ENCODE results near the gene STPG2. TPM values are rescaled to one million over a fixed set of nuclear protein-coding genes. Genes with fewer than 3 reads are reported as not detected.

STPG2 gene
- total and polyA plus RNA-seq, 2 of the 4 experiments (the other 2 are of a cell fraction) = not detected

DNA sequence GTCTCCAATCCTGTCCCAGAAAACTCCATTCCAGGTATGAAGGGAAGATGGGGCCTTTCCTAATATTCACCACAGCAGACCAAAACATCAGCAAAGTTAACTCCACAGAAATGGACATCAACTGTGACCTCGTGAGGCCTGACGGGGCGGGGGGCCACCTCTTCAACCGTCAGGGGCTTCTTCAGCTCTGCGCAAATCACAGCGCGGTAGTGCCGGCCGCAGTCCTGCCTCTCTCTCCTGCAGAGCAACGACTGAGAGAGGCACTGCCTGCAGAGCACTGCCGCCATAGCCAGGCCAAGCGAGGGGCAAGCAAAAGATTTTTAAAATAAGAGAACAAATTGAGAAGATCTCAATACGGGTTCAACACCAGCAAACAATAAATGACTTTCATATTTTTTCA lies 226.2 kb downstream of the STPG2 start:
- BruUV-seq (replicated peaks) = no TSS peak
- H4K91ac ChIP-seq (ENCODE audit: insufficient read depth, low read depth, low read length) = no peak overlapping the region
- POLR2A ChIA-PET (ENCODE audit: unreplicated experiment) = no interaction called here

More for the DNA sequence above, 226.2 kb downstream of the STPG2 start:
- CTCF ChIA-PET = no interaction called here
- dilution Hi-C loops (cut with HindIII; ENCODE audit: low sequenced_read_pairs, unreplicated experiment) = no loop called here
- no peak overlapping the region for H3K4ac ChIP-seq (ENCODE audit: low read depth, low read length)
- in situ Hi-C loops (cut with MboI; ENCODE audit: low sequenced_read_pairs) = no loop called here
- TF ChIP-seq MXI1 (IDR thresholded peaks at IDR 0.05; ENCODE audit: borderline replicate concordance, low read depth, low read length) = no peak
- TF ChIP-seq, protein P1, sequence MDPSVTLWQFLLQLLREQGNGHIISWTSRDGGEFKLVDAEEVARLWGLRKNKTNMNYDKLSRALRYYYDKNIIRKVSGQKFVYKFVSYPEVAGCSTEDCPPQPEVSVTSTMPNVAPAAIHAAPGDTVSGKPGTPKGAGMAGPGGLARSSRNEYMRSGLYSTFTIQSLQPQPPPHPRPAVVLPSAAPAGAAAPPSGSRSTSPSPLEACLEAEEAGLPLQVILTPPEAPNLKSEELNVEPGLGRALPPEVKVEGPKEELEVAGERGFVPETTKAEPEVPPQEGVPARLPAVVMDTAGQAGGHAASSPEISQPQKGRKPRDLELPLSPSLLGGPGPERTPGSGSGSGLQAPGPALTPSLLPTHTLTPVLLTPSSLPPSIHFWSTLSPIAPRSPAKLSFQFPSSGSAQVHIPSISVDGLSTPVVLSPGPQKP (IDR thresholded peaks at IDR 0.05; ENCODE audit: borderline replicate concordance, low read depth, low read length) = no peak
- TF ChIP-seq MAZ (IDR thresholded peaks at IDR 0.05; ENCODE audit: borderline replicate concordance, low read depth, low read length) = no peak
- TF ChIP-seq, protein P2, sequence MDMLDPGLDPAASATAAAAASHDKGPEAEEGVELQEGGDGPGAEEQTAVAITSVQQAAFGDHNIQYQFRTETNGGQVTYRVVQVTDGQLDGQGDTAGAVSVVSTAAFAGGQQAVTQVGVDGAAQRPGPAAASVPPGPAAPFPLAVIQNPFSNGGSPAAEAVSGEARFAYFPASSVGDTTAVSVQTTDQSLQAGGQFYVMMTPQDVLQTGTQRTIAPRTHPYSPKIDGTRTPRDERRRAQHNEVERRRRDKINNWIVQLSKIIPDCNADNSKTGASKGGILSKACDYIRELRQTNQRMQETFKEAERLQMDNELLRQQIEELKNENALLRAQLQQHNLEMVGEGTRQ (IDR thresholded peaks at IDR 0.05; ENCODE audit: low read depth, low read length) = no peak
- no peak for TF ChIP-seq CEBPB (IDR thresholded peaks at IDR 0.05; ENCODE audit: low read depth, low read length)
- no peak for TF ChIP-seq RCOR1 (IDR thresholded peaks at IDR 0.05; ENCODE audit: insufficient replicate concordance, low read length)
- TF ChIP-seq POLR2A (IDR thresholded peaks at IDR 0.05; ENCODE audit: low read depth, low read length) = no peak
- no peak for TF ChIP-seq FOS (IDR thresholded peaks at IDR 0.05; ENCODE audit: low read depth, low read length)
- no peak for TF ChIP-seq MAFK (IDR thresholded peaks at IDR 0.05; ENCODE audit: low read depth, low read length)
- no peak overlapping the region for H3K9ac ChIP-seq (ENCODE audit: low read depth, low read length)
- no peak overlapping the region for H2BK5ac ChIP-seq (ENCODE audit: low read depth, low read length, poor library complexity, severe bottlenecking)
- H3K18ac ChIP-seq (ENCODE audit: low read depth, low read length) = no peak overlapping the region
- H2BK15ac ChIP-seq (ENCODE audit: low read depth, low read length) = no peak overlapping the region
- H2AK9ac ChIP-seq (replicated peaks; ENCODE audit: low read depth, low read length, poor library complexity) = no peak overlapping the region
- no peaks in the 10 kb centered on the region for H4K20me1 ChIP-seq (ENCODE audit: insufficient read depth, low read length)
- H3K9me1 ChIP-seq (ENCODE audit: insufficient read depth, low read length) = no peaks in the 10 kb centered on the region
- H3K4me3 ChIP-seq (ENCODE audit: insufficient read depth, low read depth, low read length) = no peak overlapping the region
- no peaks in the 10 kb centered on the region for H3K27me3 ChIP-seq (ENCODE audit: control insufficient read depth, insufficient read depth, low read length)
- no peaks in the 10 kb centered on the region for H3K79me1 ChIP-seq (ENCODE audit: low read depth in 1 of 2, low read length in 2 of 2)
- intact Hi-C loops (cut with micrococcal nuclease) = no loop called here
- H2BK120ac ChIP-seq (ENCODE audit: low read depth, low read length) = no peak overlapping the region
- no peak overlapping the region for H2AK5ac ChIP-seq (ENCODE audit: low read depth, low read length)
- no peak overlapping the region for H4K8ac ChIP-seq (ENCODE audit: low read depth in 2 of 2, low read length in 2 of 2)
- H3K23ac ChIP-seq (ENCODE audit: low read depth, low read length) = no peak overlapping the region
- H3K14ac ChIP-seq (replicated peaks; ENCODE audit: low read depth, low read length) = no peak overlapping the region
- no peak for ATAC-seq (ENCODE audit: low read depth)
- no peak for DNase-seq
- whole genome bisulfite sequencing, 2 experiments (ENCODE audit: extremely low coverage in 2 of 2, insufficient read length in 1 of 2) = no CpG with 5 or more reads among the region's 13 CpGs
- no peak overlapping the region for H3K4me2 ChIP-seq (ENCODE audit: low read depth, low read length)
- H2AFZ ChIP-seq (replicated peaks; ENCODE audit: low read length, poor library complexity) = no peak overlapping the region
- H2BK20ac ChIP-seq (ENCODE audit: low read depth, low read length) = no peak overlapping the region
- no peak overlapping the region for H3K56ac ChIP-seq (ENCODE audit: extremely low read depth, insufficient read depth, low read length)
- no peaks in the 10 kb centered on the region for H3K36me3 ChIP-seq (ENCODE audit: control insufficient read depth, insufficient read depth, low read length)
- no peak overlapping the region for H4K5ac ChIP-seq (ENCODE audit: low read depth, low read length)
- H3K4me1 ChIP-seq (ENCODE audit: control insufficient read depth, insufficient read depth, low read length) = no peaks in the 10 kb centered on the region
- H3K9me3 ChIP-seq (ENCODE audit: control insufficient read depth, insufficient read depth, low read length) = peaks cover 10% of the 10 kb centered on the region
- no peak overlapping the region for H3K27ac ChIP-seq (ENCODE audit: insufficient read depth, low read length)
